HCT116 (cell line): ENCODE results near the gene NFIX.

ENCODE experiments used
- CBX3 ChIP-seq: IDR thresholded peaks from 2 replicates; pipeline ENCODE4 v1.6.1; 2012; ENCODE audit warnings: low read depth
- CEBPB ChIP-seq: IDR thresholded peaks from 2 replicates; pipeline ENCODE4 v1.6.1; 2012; ENCODE audit warnings: low read depth
- EZH2 ChIP-seq: fragments of 200-600 bp; sonication (generic); IDR thresholded peaks from 2 replicates; pipeline ENCODE4 v1.6.1; 2017; ENCODE audit warnings: antibody characterized with exemption, mixed run types
- EZH2phosphoT487 ChIP-seq: fragments of 200-600 bp; IDR thresholded peaks from 2 replicates; pipeline ENCODE4 v1.6.1; 2018; ENCODE audit warnings: antibody characterized with exemption, borderline replicate concordance
- POLR2A ChIP-seq: IDR thresholded peaks from 2 replicates; pipeline ENCODE4 v1.7.0; 2011; ENCODE audit warnings: borderline replicate concordance; ENCODE audit not compliant: insufficient read depth, insufficient read length; ENCODE audit errors: extremely low read depth
- POLR2AphosphoS5 ChIP-seq: IDR thresholded peaks from 2 replicates; pipeline ENCODE4 v1.6.1; 2011; ENCODE audit warnings: mild to moderate bottlenecking, low read depth, low read length, moderate library complexity
- RAD21 ChIP-seq: IDR thresholded peaks from 2 replicates; pipeline ENCODE4 v1.6.1; 2012; ENCODE audit warnings: low read depth, mild to moderate bottlenecking
- SRF ChIP-seq: IDR thresholded peaks from 2 replicates; pipeline ENCODE4 v1.6.1; 2012; ENCODE audit warnings: low read depth
- YY1 ChIP-seq: IDR thresholded peaks from 2 replicates; pipeline ENCODE4 v1.6.1; 2011; ENCODE audit warnings: low read length, low read depth, moderate library complexity, mild to moderate bottlenecking; ENCODE audit not compliant: insufficient replicate concordance; ENCODE audit errors: extremely low read depth
- TF ChIP-seq, protein P1 (sequence below), 3 experiments: fragments of 200-600 bp in 1 of 3; sonication (generic) in 1 of 3; IDR thresholded peaks in 2 of 3; conservative IDR thresholded peaks in 1 of 3; 2 replicates each; pipeline ENCODE4 v1.5.1; 2012 to 2017; ENCODE audit warnings: low read depth in 2 of 3, low read length in 2 of 3, antibody characterized with exemption in 1 of 3, borderline replicate concordance in 1 of 3, control low read depth in 1 of 3, mild to moderate bottlenecking in 1 of 3, mixed read lengths in 1 of 3, mixed run types in 1 of 3, moderate library complexity in 1 of 3; ENCODE audit not compliant: insufficient read depth in 1 of 3
- TF ChIP-seq, protein P2 (sequence below): IDR thresholded peaks from 2 replicates; pipeline ENCODE4 v1.6.1; 2012; ENCODE audit warnings: low read depth

DNA sequence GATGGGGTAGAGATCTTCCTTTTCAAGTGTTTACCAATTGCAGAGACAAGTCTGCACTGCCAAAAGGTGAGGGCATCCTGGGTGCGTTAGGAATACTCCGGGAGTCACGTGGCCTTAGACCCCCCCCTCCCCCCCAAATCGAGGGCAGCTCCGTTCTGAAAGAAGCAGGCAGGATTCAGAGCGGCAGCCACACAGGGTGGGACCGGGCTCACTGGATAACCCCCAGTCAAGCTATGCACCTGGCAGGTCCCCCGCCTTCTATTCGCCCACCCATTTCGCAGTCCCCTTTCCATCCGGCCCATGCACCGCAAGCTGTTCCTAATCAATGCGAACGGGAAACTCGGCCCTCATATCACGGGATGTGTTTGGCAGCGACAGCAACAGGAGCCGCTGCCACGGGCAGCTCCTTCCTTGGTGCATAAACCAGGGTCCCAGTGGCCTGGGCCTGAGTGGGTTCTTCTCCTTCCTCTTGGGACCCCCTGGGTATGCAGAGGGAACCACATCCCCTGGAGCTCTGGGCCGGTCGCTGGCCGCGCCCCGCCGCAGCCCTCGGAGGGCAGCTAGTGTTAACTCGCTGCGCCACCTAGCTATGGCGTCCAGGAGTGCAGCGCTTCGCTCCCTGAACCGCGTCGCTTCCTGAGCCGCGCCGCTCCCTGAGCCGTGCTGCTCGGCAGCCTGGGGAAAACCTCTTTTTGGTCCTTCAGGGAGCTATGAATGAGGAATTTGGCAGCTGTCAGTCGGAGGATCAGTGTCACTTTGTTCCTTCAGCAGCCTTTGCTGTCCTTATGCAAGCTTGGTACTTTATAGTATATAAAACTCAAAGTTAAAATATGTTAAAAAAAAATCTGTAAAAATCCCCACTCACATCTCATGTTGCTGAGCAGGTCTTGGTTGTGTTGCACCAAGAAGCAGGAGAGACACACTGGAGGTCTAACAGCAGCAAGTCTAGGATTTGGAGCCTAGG, 66.0 kb downstream of the NFIX start:
- TF ChIP-seq POLR2AphosphoS5 (no peak), EZH2phosphoT487 (no peak), EZH2 (no peak), CEBPB (no peak), POLR2A (no peak), RAD21 (peak; percentile 99), YY1 (no peak), SRF (no peak), CBX3 (no peak)
- TF ChIP-seq, protein P1, sequence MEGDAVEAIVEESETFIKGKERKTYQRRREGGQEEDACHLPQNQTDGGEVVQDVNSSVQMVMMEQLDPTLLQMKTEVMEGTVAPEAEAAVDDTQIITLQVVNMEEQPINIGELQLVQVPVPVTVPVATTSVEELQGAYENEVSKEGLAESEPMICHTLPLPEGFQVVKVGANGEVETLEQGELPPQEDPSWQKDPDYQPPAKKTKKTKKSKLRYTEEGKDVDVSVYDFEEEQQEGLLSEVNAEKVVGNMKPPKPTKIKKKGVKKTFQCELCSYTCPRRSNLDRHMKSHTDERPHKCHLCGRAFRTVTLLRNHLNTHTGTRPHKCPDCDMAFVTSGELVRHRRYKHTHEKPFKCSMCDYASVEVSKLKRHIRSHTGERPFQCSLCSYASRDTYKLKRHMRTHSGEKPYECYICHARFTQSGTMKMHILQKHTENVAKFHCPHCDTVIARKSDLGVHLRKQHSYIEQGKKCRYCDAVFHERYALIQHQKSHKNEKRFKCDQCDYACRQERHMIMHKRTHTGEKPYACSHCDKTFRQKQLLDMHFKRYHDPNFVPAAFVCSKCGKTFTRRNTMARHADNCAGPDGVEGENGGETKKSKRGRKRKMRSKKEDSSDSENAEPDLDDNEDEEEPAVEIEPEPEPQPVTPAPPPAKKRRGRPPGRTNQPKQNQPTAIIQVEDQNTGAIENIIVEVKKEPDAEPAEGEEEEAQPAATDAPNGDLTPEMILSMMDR (IDR thresholded peaks at IDR 0.05 in 2 of 3, conservative IDR thresholded peaks at IDR 0.05 in 1 of 3; ENCODE audit: borderline replicate concordance in 1 of 3, insufficient read depth in 1 of 3, low read depth in 2 of 3, low read length in 2 of 3): peak; percentile 87 to 97 (median 92)
- TF ChIP-seq, protein P2, sequence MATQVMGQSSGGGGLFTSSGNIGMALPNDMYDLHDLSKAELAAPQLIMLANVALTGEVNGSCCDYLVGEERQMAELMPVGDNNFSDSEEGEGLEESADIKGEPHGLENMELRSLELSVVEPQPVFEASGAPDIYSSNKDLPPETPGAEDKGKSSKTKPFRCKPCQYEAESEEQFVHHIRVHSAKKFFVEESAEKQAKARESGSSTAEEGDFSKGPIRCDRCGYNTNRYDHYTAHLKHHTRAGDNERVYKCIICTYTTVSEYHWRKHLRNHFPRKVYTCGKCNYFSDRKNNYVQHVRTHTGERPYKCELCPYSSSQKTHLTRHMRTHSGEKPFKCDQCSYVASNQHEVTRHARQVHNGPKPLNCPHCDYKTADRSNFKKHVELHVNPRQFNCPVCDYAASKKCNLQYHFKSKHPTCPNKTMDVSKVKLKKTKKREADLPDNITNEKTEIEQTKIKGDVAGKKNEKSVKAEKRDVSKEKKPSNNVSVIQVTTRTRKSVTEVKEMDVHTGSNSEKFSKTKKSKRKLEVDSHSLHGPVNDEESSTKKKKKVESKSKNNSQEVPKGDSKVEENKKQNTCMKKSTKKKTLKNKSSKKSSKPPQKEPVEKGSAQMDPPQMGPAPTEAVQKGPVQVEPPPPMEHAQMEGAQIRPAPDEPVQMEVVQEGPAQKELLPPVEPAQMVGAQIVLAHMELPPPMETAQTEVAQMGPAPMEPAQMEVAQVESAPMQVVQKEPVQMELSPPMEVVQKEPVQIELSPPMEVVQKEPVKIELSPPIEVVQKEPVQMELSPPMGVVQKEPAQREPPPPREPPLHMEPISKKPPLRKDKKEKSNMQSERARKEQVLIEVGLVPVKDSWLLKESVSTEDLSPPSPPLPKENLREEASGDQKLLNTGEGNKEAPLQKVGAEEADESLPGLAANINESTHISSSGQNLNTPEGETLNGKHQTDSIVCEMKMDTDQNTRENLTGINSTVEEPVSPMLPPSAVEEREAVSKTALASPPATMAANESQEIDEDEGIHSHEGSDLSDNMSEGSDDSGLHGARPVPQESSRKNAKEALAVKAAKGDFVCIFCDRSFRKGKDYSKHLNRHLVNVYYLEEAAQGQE: no peak
